ENCODE measurements around the gene GLS.

GLS gene

DNA sequence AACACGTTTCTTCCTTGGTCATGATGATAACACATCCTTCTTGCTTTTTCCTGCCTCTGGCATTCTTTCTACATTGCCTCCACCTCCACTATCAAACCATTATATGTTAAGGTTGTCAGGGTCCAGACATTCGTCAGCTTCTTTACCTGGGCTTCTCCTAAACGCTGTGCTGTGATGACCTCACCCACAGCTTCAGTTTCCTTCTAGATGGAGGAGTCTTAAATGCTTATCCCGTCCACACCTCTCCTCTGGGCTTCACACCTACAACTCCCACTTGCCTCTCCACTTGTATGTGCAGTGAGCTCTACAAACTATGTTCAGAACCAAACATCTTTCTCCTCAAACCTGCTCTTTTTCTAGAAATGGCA is 134.0 kb downstream of the GLS start:
- DNase-seq (no peak), ATAC-seq (peak; percentile 4)

Data from stimulated activated naive CD8-positive, alpha-beta T cell treated with anti-CD3 and anti-CD28 coated beads, Interleukin-15, Interleukin-2, amounts not matched to agents 100 U/mL and 50 U/mL, for 24 hours (primary cell).